ENCODE data around the gene CIDEC. TPM values are rescaled to one million over a fixed set of nuclear protein-coding genes. Genes with fewer than 3 reads are reported as not detected.

CIDEC gene
- total RNA-seq, 4 donors from 2014 or later, result 1.00 to 50.5 (median 48.0) TPM

DNA sequence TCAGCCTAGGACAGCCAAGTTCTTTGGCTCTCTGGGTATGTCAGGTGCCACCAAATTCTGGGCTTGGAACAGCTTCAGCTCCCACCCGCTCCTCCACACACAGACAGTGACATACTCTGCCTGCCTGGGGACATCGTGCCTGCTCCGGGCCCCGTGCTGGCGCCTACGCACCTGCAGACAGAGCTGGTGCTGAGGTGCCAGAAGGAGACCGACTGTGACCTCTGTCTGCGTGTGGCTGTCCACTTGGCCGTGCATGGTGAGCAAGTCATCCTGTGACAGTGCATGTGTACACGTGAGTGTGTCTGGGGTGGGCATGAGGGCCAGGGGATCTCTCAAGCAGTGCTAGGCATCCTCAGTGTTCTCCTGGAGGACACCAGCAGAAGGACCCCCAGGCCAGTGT is 37.8 kb upstream of the CIDEC start:
- Histone ChIP-seq H3K9me3 (no peaks in the 10 kb centered on the region), H3K27ac (peak overlapping the region; percentile 90 to 95 (median 92)), H3K4me3 (peak overlapping the region in 2 of 4 donors; percentile 48 to 72), H3K4me1 (peaks cover 28 to 44% (median 40%) of the 10 kb centered on the region in 4 donors), H3K27me3 (no peaks in the 10 kb centered on the region), H3K36me3 (no peaks in the 10 kb centered on the region)
- intact Hi-C loops (cut with DNase I; ENCODE audit: low total_unique reads) (loop anchor here (10.0 kb wide), 1 partner anchor 73 kb away; the partner anchor contains the start of gene RPUSD3), in situ Hi-C loops (cut with MboI; ENCODE audit: low pct_ligation_motif_present in 1 of 4, low pct_unique_long_range_greater_than_20kb in 1 of 4, low sequenced_read_pairs in 3 of 4) (no loop called here)
- no peak for DNase-seq
- 76% methylated on average over 10 of the region's 10 CpGs; no CpG with 5 or more reads in 1 of the 2 donors for WGBS, 2 donors (ENCODE audit: low coverage in 1 of 2)
- no peak for TF ChIP-seq POLR2AphosphoS5 (IDR thresholded peaks at IDR 0.05)
- TF ChIP-seq, protein P1, sequence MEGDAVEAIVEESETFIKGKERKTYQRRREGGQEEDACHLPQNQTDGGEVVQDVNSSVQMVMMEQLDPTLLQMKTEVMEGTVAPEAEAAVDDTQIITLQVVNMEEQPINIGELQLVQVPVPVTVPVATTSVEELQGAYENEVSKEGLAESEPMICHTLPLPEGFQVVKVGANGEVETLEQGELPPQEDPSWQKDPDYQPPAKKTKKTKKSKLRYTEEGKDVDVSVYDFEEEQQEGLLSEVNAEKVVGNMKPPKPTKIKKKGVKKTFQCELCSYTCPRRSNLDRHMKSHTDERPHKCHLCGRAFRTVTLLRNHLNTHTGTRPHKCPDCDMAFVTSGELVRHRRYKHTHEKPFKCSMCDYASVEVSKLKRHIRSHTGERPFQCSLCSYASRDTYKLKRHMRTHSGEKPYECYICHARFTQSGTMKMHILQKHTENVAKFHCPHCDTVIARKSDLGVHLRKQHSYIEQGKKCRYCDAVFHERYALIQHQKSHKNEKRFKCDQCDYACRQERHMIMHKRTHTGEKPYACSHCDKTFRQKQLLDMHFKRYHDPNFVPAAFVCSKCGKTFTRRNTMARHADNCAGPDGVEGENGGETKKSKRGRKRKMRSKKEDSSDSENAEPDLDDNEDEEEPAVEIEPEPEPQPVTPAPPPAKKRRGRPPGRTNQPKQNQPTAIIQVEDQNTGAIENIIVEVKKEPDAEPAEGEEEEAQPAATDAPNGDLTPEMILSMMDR (IDR thresholded peaks at IDR 0.05), result no peak
- TF ChIP-seq EP300 (IDR thresholded peaks at IDR 0.05; ENCODE audit: low read depth), result no peak
- no peak for TF ChIP-seq POLR2A (IDR thresholded peaks at IDR 0.05)

DNA sequence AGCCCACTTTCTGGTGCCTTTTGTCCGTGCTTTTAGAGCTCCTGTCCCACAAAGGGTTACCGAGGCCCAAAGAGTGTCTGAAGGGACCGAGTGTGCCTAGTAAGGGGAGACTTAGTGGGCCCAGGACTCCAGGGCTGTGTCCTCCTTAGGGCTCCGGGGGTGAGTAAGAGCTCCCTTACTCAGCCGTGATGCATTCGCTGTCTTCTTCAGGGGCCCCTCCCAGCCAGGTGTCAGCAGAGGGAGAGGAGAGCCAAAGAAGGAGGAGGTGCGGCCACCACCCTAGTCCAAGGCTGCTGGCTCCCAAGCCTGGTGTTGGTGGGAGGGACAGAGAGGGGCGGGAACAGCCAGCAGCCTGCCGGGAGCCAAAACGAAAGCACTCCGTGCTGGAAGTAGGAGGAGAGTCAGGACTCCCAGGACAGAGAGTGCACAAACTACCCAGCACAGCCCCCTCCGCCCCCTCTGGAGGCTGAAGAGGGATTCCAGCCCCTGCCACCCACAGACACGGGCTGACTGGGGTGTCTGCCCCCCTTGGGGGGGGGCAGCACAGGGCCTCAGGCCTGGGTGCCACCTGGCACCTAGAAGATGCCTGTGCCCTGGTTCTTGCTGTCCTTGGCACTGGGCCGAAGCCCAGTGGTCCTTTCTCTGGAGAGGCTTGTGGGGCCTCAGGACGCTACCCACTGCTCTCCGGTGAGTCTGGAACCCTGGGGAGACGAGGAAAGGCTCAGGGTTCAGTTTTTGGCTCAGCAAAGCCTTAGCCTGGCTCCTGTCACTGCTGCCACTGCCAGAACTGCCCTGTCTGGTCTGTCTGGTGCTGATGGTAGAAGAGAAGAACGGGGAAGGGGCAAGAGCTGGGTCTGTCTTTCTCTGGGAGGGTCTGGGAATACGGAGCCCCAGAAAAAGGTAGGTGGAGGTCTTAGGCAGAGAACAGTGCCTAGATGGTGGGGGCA is 37.0 kb upstream of the CIDEC start, which contains the start of gene IL17RC:
Gene IL17RC (plus strand): TSS at position 365 of the 947 bp plus-strand sequence. CDS start 218 bp downstream, at position 583.
- in situ Hi-C loops (cut with MboI; ENCODE audit: low pct_ligation_motif_present in 1 of 4, low pct_unique_long_range_greater_than_20kb in 1 of 4, low sequenced_read_pairs in 3 of 4), result no loop called here
- H3K4me3 ChIP-seq, result peak within 1 kb of the TSS; percentile 49 to 72 (median 53)
- H3K27ac ChIP-seq, result peak within 1 kb of the TSS; percentile 90 to 95 (median 92)
- no peaks in the 10 kb centered on the region for H3K27me3 ChIP-seq
- H3K9me3 ChIP-seq, result no peaks in the 10 kb centered on the region
- DNase-seq, result peak; percentile 92
- peak; percentile 76 for TF ChIP-seq POLR2A (IDR thresholded peaks at IDR 0.05)
- TF ChIP-seq POLR2AphosphoS5 (IDR thresholded peaks at IDR 0.05), result peak; percentile 71 to 87 (median 85)
- TF ChIP-seq, protein P1 (IDR thresholded peaks at IDR 0.05), result no peak
- H3K4me1 ChIP-seq, result peaks cover 28 to 44% (median 40%) of the 10 kb centered on the region in 4 donors
- no peaks in the 10 kb centered on the region for H3K36me3 ChIP-seq
- WGBS, 2 donors (ENCODE audit: low coverage in 1 of 2), result 24 to 60% methylated on average over 1 to 19 of the region's 19 CpGs
- intact Hi-C loops (cut with DNase I; ENCODE audit: low total_unique reads), result loop anchor here (10.0 kb wide), 1 partner anchor 72 kb away; the partner anchor contains the start of gene RPUSD3

DNA sequence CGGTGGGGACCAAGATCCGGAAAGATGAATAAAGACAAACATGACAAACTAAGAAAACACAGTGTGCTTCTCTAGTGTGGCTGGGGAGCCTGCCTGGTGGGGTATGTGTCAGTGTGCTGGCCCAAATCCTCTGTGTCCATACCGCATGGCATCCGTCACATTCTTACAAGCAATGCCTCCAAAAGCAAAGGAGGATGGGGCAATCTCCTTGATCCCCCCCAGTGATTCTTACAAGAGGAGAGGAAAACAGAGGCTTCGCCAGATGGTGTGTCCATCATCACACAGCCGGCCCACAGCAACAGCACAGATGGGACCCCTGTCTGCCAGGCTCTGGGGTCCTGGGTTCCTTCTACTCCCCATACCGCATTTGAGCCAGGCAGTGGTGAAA is 36.3 kb upstream of the CIDEC start:
- peaks cover 28 to 44% (median 40%) of the 10 kb centered on the region in 4 donors for H3K4me1 ChIP-seq
- H3K9me3 ChIP-seq, result no peaks in the 10 kb centered on the region
- intact Hi-C loops (cut with DNase I; ENCODE audit: low total_unique reads) (loop anchor here (10.0 kb wide), 1 partner anchor 72 kb away; the partner anchor contains the start of gene RPUSD3), in situ Hi-C loops (cut with MboI; ENCODE audit: low pct_ligation_motif_present in 1 of 4, low pct_unique_long_range_greater_than_20kb in 1 of 4, low sequenced_read_pairs in 3 of 4) (no loop called here)
- no peaks in the 10 kb centered on the region for H3K36me3 ChIP-seq
- DNase-seq, result no peak
- peak overlapping the region; percentile 90 to 95 (median 92) for H3K27ac ChIP-seq
- TF ChIP-seq EP300 (IDR thresholded peaks at IDR 0.05; ENCODE audit: low read depth), result no peak
- no peak for TF ChIP-seq POLR2A (IDR thresholded peaks at IDR 0.05)
- peak overlapping the region in 3 of 4 donors; percentile 48 to 72 (median 53) for H3K4me3 ChIP-seq
- H3K27me3 ChIP-seq, result no peaks in the 10 kb centered on the region
- 50% methylated on average over 7 of the region's 7 CpGs; no CpG with 5 or more reads in 1 of the 2 donors for WGBS, 2 donors (ENCODE audit: low coverage in 1 of 2)

DNA sequence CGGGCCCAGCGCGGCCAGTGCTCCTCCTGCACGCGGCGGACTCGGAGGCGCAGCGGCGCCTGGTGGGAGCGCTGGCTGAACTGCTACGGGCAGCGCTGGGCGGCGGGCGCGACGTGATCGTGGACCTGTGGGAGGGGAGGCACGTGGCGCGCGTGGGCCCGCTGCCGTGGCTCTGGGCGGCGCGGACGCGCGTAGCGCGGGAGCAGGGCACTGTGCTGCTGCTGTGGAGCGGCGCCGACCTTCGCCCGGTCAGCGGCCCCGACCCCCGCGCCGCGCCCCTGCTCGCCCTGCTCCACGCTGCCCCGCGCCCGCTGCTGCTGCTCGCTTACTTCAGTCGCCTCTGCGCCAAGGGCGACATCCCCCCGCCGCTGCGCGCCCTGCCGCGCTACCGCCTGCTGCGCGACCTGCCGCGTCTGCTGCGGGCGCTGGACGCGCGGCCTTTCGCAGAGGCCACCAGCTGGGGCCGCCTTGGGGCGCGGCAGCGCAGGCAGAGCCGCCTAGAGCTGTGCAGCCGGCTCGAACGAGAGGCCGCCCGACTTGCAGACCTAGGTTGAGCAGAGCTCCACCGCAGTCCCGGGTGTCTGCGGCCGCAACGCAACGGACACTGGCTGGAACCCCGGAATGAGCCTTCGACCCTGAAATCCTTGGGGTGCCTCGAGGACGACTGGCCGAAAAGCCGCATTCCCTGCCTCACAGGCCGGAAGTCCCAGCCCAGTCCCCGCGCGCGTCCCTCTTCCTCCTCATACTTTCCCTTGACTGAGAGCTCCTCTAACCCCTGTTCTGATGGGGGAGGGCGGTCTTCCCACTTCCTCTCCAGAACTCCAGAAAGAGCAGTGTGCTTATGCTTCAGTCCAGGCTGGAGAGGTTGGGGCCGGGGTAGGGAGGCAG is 35.4 kb upstream of the CIDEC start:
- peaks cover 28 to 44% (median 40%) of the 10 kb centered on the region in 4 donors for H3K4me1 ChIP-seq
- H3K27me3 ChIP-seq, result no peaks in the 10 kb centered on the region
- peak overlapping the region; percentile 53 to 72 (median 53) for H3K4me3 ChIP-seq
- peak overlapping the region; percentile 90 to 95 (median 92) for H3K27ac ChIP-seq
- DNase-seq, result peak; percentile 77
- 0 to 1% methylated on average over 3 to 70 of the region's 99 CpGs for WGBS, 2 donors (ENCODE audit: low coverage in 1 of 2)
- in situ Hi-C loops (cut with MboI; ENCODE audit: low pct_ligation_motif_present in 1 of 4, low pct_unique_long_range_greater_than_20kb in 1 of 4, low sequenced_read_pairs in 3 of 4), result no loop called here
- no peaks in the 10 kb centered on the region for H3K9me3 ChIP-seq
- TF ChIP-seq POLR2AphosphoS5 (IDR thresholded peaks at IDR 0.05) (peak; percentile 14 to 44 (median 41)), EP300 (IDR thresholded peaks at IDR 0.05; ENCODE audit: low read depth) (no peak), POLR2A (IDR thresholded peaks at IDR 0.05) (peak; percentile 48)
- TF ChIP-seq, protein P1 (IDR thresholded peaks at IDR 0.05), result peak in 3 of 5 experiments; percentile 49 to 54 (median 50)
- H3K36me3 ChIP-seq, result no peaks in the 10 kb centered on the region
- intact Hi-C loops (cut with DNase I; ENCODE audit: low total_unique reads), result loop anchor here (10.0 kb wide), 1 partner anchor 71 kb away; the partner anchor contains the start of gene RPUSD3
